Trophoblast cell (in vitro differentiated cells and primary cell): ENCODE results near the gene RAD51B.

ENCODE experiments used
- DNase-seq, 2 donors: peaks; one replicate each; pipeline ENCODE4 v3.0.0-alpha.2; 2016
- H2AFZ ChIP-seq: 2 replicates; pipeline ENCODE4 v1.6.1; 2013; ENCODE audit warnings: low read length, moderate library complexity, mild to moderate bottlenecking; ENCODE audit not compliant: insufficient read depth, poor library complexity
- H2AK5ac ChIP-seq: 2 replicates; pipeline ENCODE4 v1.6.1; 2013; ENCODE audit warnings: mild to moderate bottlenecking, low read length
- H2BK120ac ChIP-seq: 2 replicates; pipeline ENCODE4 v1.6.1; 2013; ENCODE audit warnings: low read length, mild to moderate bottlenecking, moderate library complexity; ENCODE audit not compliant: insufficient read depth, poor library complexity
- H2BK12ac ChIP-seq: 2 replicates; pipeline ENCODE4 v1.6.1; 2013; ENCODE audit warnings: mild to moderate bottlenecking, low read length, moderate library complexity
- H2BK5ac ChIP-seq: 2 replicates; pipeline ENCODE4 v1.6.1; 2013; ENCODE audit warnings: low read length, low read depth, moderate library complexity, mild to moderate bottlenecking; ENCODE audit not compliant: poor library complexity
- H3K14ac ChIP-seq: 2 replicates; pipeline ENCODE4 v1.6.1; 2013; ENCODE audit warnings: mild to moderate bottlenecking, low read length
- H3K18ac ChIP-seq: 2 replicates; pipeline ENCODE4 v1.6.1; 2013; ENCODE audit warnings: mild to moderate bottlenecking, low read length
- H3K23ac ChIP-seq: 2 replicates; pipeline ENCODE4 v1.6.1; 2013; ENCODE audit warnings: low read length
- H3K27ac ChIP-seq: 2 replicates; pipeline ENCODE4 v1.5.1; 2013; ENCODE audit warnings: low read depth, mild to moderate bottlenecking, inconsistent platforms, low read length, moderate library complexity
- H3K27me3 ChIP-seq: 2 replicates; pipeline ENCODE4 v1.6.1; 2013; ENCODE audit warnings: inconsistent platforms, mild to moderate bottlenecking, low read length, moderate library complexity; ENCODE audit not compliant: insufficient read depth
- H3K36me3 ChIP-seq, 2 experiments: 1 replicate in 1 of 2; 2 replicates in 1 of 2; pipeline ENCODE4 v1.6.1; 2013; ENCODE audit warnings: low read length in 2 of 2, mild to moderate bottlenecking in 2 of 2, moderate library complexity in 1 of 2; ENCODE audit not compliant: insufficient read depth in 2 of 2, control insufficient read depth in 1 of 2
- H3K4ac ChIP-seq: 2 replicates; pipeline ENCODE4 v1.6.1; 2013; ENCODE audit warnings: low read depth, mild to moderate bottlenecking, low read length, moderate library complexity
- H3K4me1 ChIP-seq, 2 experiments: 1 replicate in 1 of 2; 2 replicates in 1 of 2; pipeline ENCODE4 v1.6.1; 2013; ENCODE audit warnings: low read length in 2 of 2, mild to moderate bottlenecking in 2 of 2, moderate library complexity in 1 of 2; ENCODE audit not compliant: insufficient read depth in 2 of 2, control insufficient read depth in 1 of 2
- H3K4me2 ChIP-seq: 2 replicates; pipeline ENCODE4 v1.6.1; 2013; ENCODE audit warnings: inconsistent platforms, mild to moderate bottlenecking, low read length, moderate library complexity
- H3K4me3 ChIP-seq: 2 replicates; pipeline ENCODE4 v1.5.1; 2013; ENCODE audit warnings: mild to moderate bottlenecking, low read depth, low read length, inconsistent platforms
- H3K79me1 ChIP-seq: one replicate; pipeline ENCODE4 v1.6.1; 2013; ENCODE audit warnings: low read length
- H3K79me2 ChIP-seq: 2 replicates; pipeline ENCODE4 v1.6.1; 2013; ENCODE audit warnings: low read length, mild to moderate bottlenecking; ENCODE audit not compliant: control insufficient read depth, insufficient read depth, poor library complexity
- H3K9ac ChIP-seq: 2 replicates; pipeline ENCODE4 v1.6.1; 2013; ENCODE audit warnings: mild to moderate bottlenecking, low read length
- H3K9me3 ChIP-seq: 2 replicates; pipeline ENCODE4 v1.6.1; 2013; ENCODE audit warnings: low read depth, mild to moderate bottlenecking, control low read depth, inconsistent platforms, low read length; ENCODE audit not compliant: insufficient read depth
- H4K12ac ChIP-seq: 2 replicates; pipeline ENCODE4 v1.6.1; 2013; ENCODE audit warnings: low read depth, mild to moderate bottlenecking, low read length, moderate library complexity
- H4K8ac ChIP-seq: 2 replicates; pipeline ENCODE4 v1.6.1; 2013; ENCODE audit warnings: low read depth, mild to moderate bottlenecking, low read length, moderate library complexity
- H4K91ac ChIP-seq: one replicate; pipeline ENCODE4 v1.6.1; 2013; ENCODE audit warnings: low read depth, mild to moderate bottlenecking, low read length, moderate library complexity
- WGBS: extraction: QIAGEN DNeasy Blood & Tissue Kit; methylation state at CpG from one replicate; pipeline ENCODE4 v1.1.7; 2013; ENCODE audit warnings: missing lambda C conversion rate; ENCODE audit not compliant: insufficient read length, insufficient coverage; ENCODE audit errors: extremely low coverage; 5-methylcytosine and 5-hydroxymethylcytosine counted together

RAD51B gene

GRCh38 chr14:68738559-68738958 is 919.0 kb downstream of the RAD51B start:
- H3K14ac ChIP-seq: no peak overlapping the region
- no peak overlapping the region for H4K91ac ChIP-seq
- DNase-seq: no peak
- no peak overlapping the region for H3K9ac ChIP-seq
- H2AFZ ChIP-seq: no peak overlapping the region
- H3K23ac ChIP-seq: no peak overlapping the region
- peaks cover 9% of the 10 kb centered on the region for H3K79me1 ChIP-seq
- WGBS: no CpG with 5 or more reads among the region's 4 CpGs
- H3K4ac ChIP-seq: no peak overlapping the region
- no peak overlapping the region for H4K8ac ChIP-seq
- no peaks in the 10 kb centered on the region for H3K36me3 ChIP-seq
- H3K18ac ChIP-seq: no peak overlapping the region
- H3K4me1 ChIP-seq: peaks cover 8 to 9% of the 10 kb centered on the region in 2 experiments
- no peak overlapping the region for H2AK5ac ChIP-seq
- H2BK120ac ChIP-seq: no peak overlapping the region
- no peak overlapping the region for H3K27ac ChIP-seq
- no peaks in the 10 kb centered on the region for H3K27me3 ChIP-seq
- no peaks in the 10 kb centered on the region for H3K79me2 ChIP-seq
- no peak overlapping the region for H2BK12ac ChIP-seq
- no peak overlapping the region for H2BK5ac ChIP-seq
- H3K4me2 ChIP-seq: no peak overlapping the region
- H3K4me3 ChIP-seq: no peak overlapping the region
- H3K9me3 ChIP-seq: no peaks in the 10 kb centered on the region
- H4K12ac ChIP-seq: no peak overlapping the region

- H4K8ac ChIP-seq: no peak overlapping the region
- H3K18ac ChIP-seq: no peak overlapping the region
- H2BK5ac ChIP-seq: no peak overlapping the region
- peaks cover 9% of the 10 kb centered on the region for H3K79me1 ChIP-seq
- H4K12ac ChIP-seq: no peak overlapping the region
- no peaks in the 10 kb centered on the region for H3K27me3 ChIP-seq
- no peak overlapping the region for H3K23ac ChIP-seq
- H3K4me3 ChIP-seq: no peak overlapping the region
- no peak overlapping the region for H4K91ac ChIP-seq
- H3K36me3 ChIP-seq: no peaks in the 10 kb centered on the region
- H3K9ac ChIP-seq: no peak overlapping the region
- no peaks in the 10 kb centered on the region for H3K9me3 ChIP-seq
- no peak overlapping the region for H2AFZ ChIP-seq
- no peak overlapping the region for H3K4ac ChIP-seq
- no peak overlapping the region for H2BK120ac ChIP-seq
- H3K14ac ChIP-seq: no peak overlapping the region
- H3K4me1 ChIP-seq: peaks cover 7 to 8% of the 10 kb centered on the region in 2 experiments
- H2BK12ac ChIP-seq: no peak overlapping the region
- no peaks in the 10 kb centered on the region for H3K79me2 ChIP-seq
- no peak overlapping the region for H3K4me2 ChIP-seq
- H2AK5ac ChIP-seq: no peak overlapping the region
- no CpG with 5 or more reads among the region's 7 CpGs for whole genome bisulfite sequencing
- no peak for DNase-seq
- H3K27ac ChIP-seq: no peak overlapping the region
Observed at GRCh38 chr14:68739701-68740100, 920.1 kb downstream of the RAD51B start.

- no peaks in the 10 kb centered on the region for H3K36me3 ChIP-seq
- no peak overlapping the region for H2AFZ ChIP-seq
- peaks cover 7% of the 10 kb centered on the region for H3K79me1 ChIP-seq
- H3K9ac ChIP-seq: no peak overlapping the region
- no peak overlapping the region for H3K18ac ChIP-seq
- no peak overlapping the region for H3K27ac ChIP-seq
- H3K4me1 ChIP-seq: peaks cover 7 to 8% of the 10 kb centered on the region in 2 experiments
- H4K91ac ChIP-seq: no peak overlapping the region
- H2BK5ac ChIP-seq: no peak overlapping the region
- no CpG with 5 or more reads among the region's 4 CpGs for whole genome bisulfite sequencing
- H3K9me3 ChIP-seq: no peaks in the 10 kb centered on the region
- H3K4me2 ChIP-seq: no peak overlapping the region
- no peak overlapping the region for H2BK12ac ChIP-seq
- H3K27me3 ChIP-seq: no peaks in the 10 kb centered on the region
- no peak for DNase-seq
- no peak overlapping the region for H3K14ac ChIP-seq
- no peaks in the 10 kb centered on the region for H3K79me2 ChIP-seq
- H2AK5ac ChIP-seq: no peak overlapping the region
- no peak overlapping the region for H3K23ac ChIP-seq
- no peak overlapping the region for H2BK120ac ChIP-seq
- H4K12ac ChIP-seq: no peak overlapping the region
- no peak overlapping the region for H3K4me3 ChIP-seq
- H4K8ac ChIP-seq: no peak overlapping the region
- H3K4ac ChIP-seq: no peak overlapping the region
Observed at GRCh38 chr14:68740788-68741476, 921.4 kb downstream of the RAD51B start.

GRCh38 chr14:68741477-68741791 is 921.9 kb downstream of the RAD51B start:
- no peak overlapping the region for H4K91ac ChIP-seq
- H3K79me2 ChIP-seq: no peaks in the 10 kb centered on the region
- no peak overlapping the region for H4K8ac ChIP-seq
- H3K18ac ChIP-seq: no peak overlapping the region
- no peak overlapping the region for H3K27ac ChIP-seq
- H3K4ac ChIP-seq: no peak overlapping the region
- H2AFZ ChIP-seq: no peak overlapping the region
- peaks cover 2% of the 10 kb centered on the region for H3K79me1 ChIP-seq
- no peak overlapping the region for H3K23ac ChIP-seq
- H3K14ac ChIP-seq: no peak overlapping the region
- H3K9me3 ChIP-seq: no peaks in the 10 kb centered on the region
- no peaks in the 10 kb centered on the region for H3K27me3 ChIP-seq
- no peak for DNase-seq
- H2BK5ac ChIP-seq: no peak overlapping the region
- H2AK5ac ChIP-seq: no peak overlapping the region
- no peak overlapping the region for H2BK120ac ChIP-seq
- H3K4me1 ChIP-seq: peaks cover 4 to 5% of the 10 kb centered on the region in 2 experiments
- H2BK12ac ChIP-seq: no peak overlapping the region
- no peak overlapping the region for H3K4me3 ChIP-seq
- no peak overlapping the region for H3K4me2 ChIP-seq
- no peak overlapping the region for H4K12ac ChIP-seq
- no peak overlapping the region for H3K9ac ChIP-seq
- no peaks in the 10 kb centered on the region for H3K36me3 ChIP-seq
